Activated naive CD8-positive, alpha-beta T cell treated with anti-CD3 and anti-CD28 coated beads, Interleukin-2, amount 50 U/mL, for 24 hours (primary cell): ENCODE data around the gene DHTKD1.
"Not testable (repeated sequence)": the region's sequence is repeated elsewhere in the genome, so short reads cannot be mapped to it uniquely, and the experiment has no call there.

ENCODE experiments used
- ATAC-seq: fragments of 150-1000 bp; cut with Tn5 transposase; one replicate; pipeline ENCODE4 v1.10.0; 2021
- DNase-seq: peaks from one replicate; pipeline ENCODE4 v3.0.0; 2021
- H3K27ac Mint-ChIP-seq: one replicate; pipeline ENCODE4 v1.8.0; 2021; ENCODE audit warnings: mild to moderate bottlenecking, mixed read lengths
- H3K27me3 Mint-ChIP-seq: one replicate; pipeline ENCODE4 v1.8.0; 2021; ENCODE audit warnings: mixed read lengths
- H3K36me3 Mint-ChIP-seq: one replicate; pipeline ENCODE4 v1.8.0; 2021; ENCODE audit warnings: low read depth, mixed read lengths
- H3K4me1 Mint-ChIP-seq: one replicate; pipeline ENCODE4 v1.8.0; 2021; ENCODE audit warnings: mixed read lengths
- H3K4me3 Mint-ChIP-seq: one replicate; pipeline ENCODE4 v1.8.0; 2021; ENCODE audit warnings: mild to moderate bottlenecking, moderate library complexity, mixed read lengths
- H3K9me3 Mint-ChIP-seq: one replicate; pipeline ENCODE4 v1.8.0; 2021; ENCODE audit warnings: mixed read lengths

The DHTKD1 gene

GRCh38 chr10:12091421-12091820 is 22.7 kb downstream of the DHTKD1 start:
- DNase-seq = no peak
- Mint-ChIP-seq H3K36me3 (peaks cover 30% of the 10 kb centered on the region), H3K4me1 (peaks cover 2% of the 10 kb centered on the region), H3K27me3 (no peaks in the 10 kb centered on the region), H3K4me3 (no peak overlapping the region), H3K9me3 (no peaks in the 10 kb centered on the region), H3K27ac (no peak overlapping the region)
- no peak for ATAC-seq

DNA sequence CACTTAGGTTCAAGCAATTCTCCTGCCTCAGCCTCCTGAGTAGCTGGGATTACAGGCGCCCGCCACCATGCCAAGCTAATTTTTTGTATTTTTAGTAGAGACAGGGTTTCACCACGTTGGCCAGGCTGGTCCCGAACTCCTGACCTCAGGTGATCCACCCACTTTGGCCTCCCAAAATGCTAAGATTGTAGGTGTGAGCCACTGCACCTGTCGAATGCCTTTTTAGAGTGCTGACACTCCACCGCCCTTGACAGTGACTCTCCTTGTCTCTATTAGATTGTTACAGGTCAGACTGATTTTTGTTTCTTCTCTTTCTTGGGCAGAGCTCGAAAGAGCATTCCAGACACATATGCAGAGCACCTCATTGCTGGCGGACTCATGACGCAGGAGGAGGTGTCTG is 28.6 kb downstream of the DHTKD1 start:
- H3K27ac Mint-ChIP-seq, H3K4me1 Mint-ChIP-seq, H3K4me3 Mint-ChIP-seq, DNase-seq, H3K9me3 Mint-ChIP-seq, H3K27me3 Mint-ChIP-seq, ATAC-seq: not testable (repeated sequence)
- peaks cover 31% of the 10 kb centered on the region for H3K36me3 Mint-ChIP-seq

DNA sequence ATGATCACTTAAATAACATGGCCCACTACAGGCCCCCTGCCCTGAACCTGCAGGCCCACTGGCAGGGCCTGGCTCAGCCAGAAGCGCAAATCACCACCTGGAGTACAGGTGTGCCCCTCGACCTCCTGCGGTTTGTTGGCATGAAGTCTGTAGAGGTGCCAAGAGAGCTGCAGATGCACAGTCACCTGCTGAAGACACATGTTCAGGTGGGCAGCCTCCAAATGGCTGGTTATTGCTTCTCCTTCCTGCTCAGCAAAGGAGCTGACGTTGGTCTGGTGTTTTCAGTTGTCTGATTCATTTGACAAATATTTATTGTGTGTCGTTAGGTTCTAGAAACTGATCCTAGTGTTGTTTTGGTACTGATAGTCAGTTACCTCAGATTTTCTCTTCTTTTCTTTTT is 29.0 kb downstream of the DHTKD1 start:
- DNase-seq (no peak), ATAC-seq (no peak)
- Mint-ChIP-seq H3K27ac (no peak overlapping the region), H3K27me3 (no peaks in the 10 kb centered on the region), H3K4me3 (no peak overlapping the region), H3K9me3 (no peaks in the 10 kb centered on the region), H3K36me3 (peaks cover 31% of the 10 kb centered on the region), H3K4me1 (no peaks in the 10 kb centered on the region)

- H3K27me3 Mint-ChIP-seq = no peaks in the 10 kb centered on the region
- H3K36me3 Mint-ChIP-seq = peaks cover 36% of the 10 kb centered on the region
- no peaks in the 10 kb centered on the region for H3K4me1 Mint-ChIP-seq
- ATAC-seq (no peak), DNase-seq (no peak)
- no peaks in the 10 kb centered on the region for H3K9me3 Mint-ChIP-seq
- no peak overlapping the region for H3K4me3 Mint-ChIP-seq
- H3K27ac Mint-ChIP-seq = no peak overlapping the region
Observed at GRCh38 chr10:12098966-12099365, 30.2 kb downstream of the DHTKD1 start.

GRCh38 chr10:12103802-12104201 is 35.0 kb downstream of the DHTKD1 start:
- no peak for DNase-seq
- ATAC-seq = no peak
- Mint-ChIP-seq H3K27me3 (no peaks in the 10 kb centered on the region), H3K27ac (no peak overlapping the region), H3K4me3 (no peak overlapping the region), H3K36me3 (peaks cover 37% of the 10 kb centered on the region), H3K9me3 (no peaks in the 10 kb centered on the region), H3K4me1 (no peaks in the 10 kb centered on the region)

DNA sequence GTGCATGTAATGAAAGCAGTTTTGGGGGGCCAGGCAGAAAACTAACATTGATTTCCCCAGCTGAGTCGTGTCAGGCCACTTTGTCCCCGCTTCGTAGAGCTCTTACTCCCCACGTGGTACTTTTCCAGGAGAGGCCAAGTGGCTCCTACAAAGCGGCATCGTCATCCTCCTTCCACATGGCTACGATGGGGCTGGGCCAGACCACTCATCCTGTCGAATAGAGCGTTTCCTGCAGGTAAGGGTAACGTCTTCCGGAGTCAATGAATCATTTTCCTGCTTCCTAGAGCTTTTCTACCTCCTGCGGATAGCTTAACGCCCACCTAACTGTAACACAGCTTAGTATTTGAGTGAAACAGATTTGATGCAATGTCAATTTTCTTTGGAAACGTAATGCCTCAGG is 39.0 kb downstream of the DHTKD1 start:
- no peak for ATAC-seq
- no peaks in the 10 kb centered on the region for H3K9me3 Mint-ChIP-seq
- H3K4me1 Mint-ChIP-seq = peaks cover 22% of the 10 kb centered on the region
- H3K36me3 Mint-ChIP-seq = peaks cover 29% of the 10 kb centered on the region
- DNase-seq = no peak
- H3K27me3 Mint-ChIP-seq = no peaks in the 10 kb centered on the region
- no peak overlapping the region for H3K4me3 Mint-ChIP-seq
- no peak overlapping the region for H3K27ac Mint-ChIP-seq

- ATAC-seq (no peak), DNase-seq (no peak)
- no peaks in the 10 kb centered on the region for H3K27me3 Mint-ChIP-seq
- no peak overlapping the region for H3K27ac Mint-ChIP-seq
- H3K4me3 Mint-ChIP-seq = no peak overlapping the region
- peaks cover 23% of the 10 kb centered on the region for H3K36me3 Mint-ChIP-seq
- no peaks in the 10 kb centered on the region for H3K9me3 Mint-ChIP-seq
- peaks cover 33% of the 10 kb centered on the region for H3K4me1 Mint-ChIP-seq
Observed at GRCh38 chr10:12109286-12109685, 40.5 kb downstream of the DHTKD1 start.

DNA sequence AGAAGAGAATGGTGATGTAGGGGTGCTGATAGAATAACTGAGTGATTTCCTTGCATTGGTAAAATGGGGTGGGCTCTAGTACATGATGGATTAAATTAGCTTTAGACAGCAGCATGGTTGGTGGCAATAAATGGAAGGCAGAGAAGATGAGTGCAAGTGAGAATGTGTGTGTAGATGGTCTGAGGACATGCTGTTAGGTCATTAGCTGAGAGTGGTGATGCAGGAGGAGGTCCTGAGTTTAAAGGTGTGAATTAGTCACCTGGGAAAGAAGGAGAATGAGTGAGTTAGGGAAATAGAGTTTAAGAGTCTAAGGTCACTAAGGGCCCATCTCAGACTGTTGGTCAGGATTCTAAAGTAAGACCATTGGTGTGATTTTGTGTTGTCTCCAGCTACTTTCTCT is 42.8 kb downstream of the DHTKD1 start:
- Mint-ChIP-seq H3K4me1 (peaks cover 36% of the 10 kb centered on the region), H3K4me3 (peak overlapping the region; percentile 7), H3K36me3 (peaks cover 15% of the 10 kb centered on the region), H3K27ac (peak overlapping the region; percentile 6), H3K9me3 (no peaks in the 10 kb centered on the region), H3K27me3 (no peaks in the 10 kb centered on the region)
- DNase-seq (no peak), ATAC-seq (peak; percentile 40)

GRCh38 chr10:12113627-12114026 is 44.9 kb downstream of the DHTKD1 start:
- no peaks in the 10 kb centered on the region for H3K27me3 Mint-ChIP-seq
- ATAC-seq (no peak), DNase-seq (no peak)
- peaks cover 36% of the 10 kb centered on the region for H3K4me1 Mint-ChIP-seq
- no peak overlapping the region for H3K4me3 Mint-ChIP-seq
- H3K27ac Mint-ChIP-seq = no peak overlapping the region
- H3K9me3 Mint-ChIP-seq = no peaks in the 10 kb centered on the region
- H3K36me3 Mint-ChIP-seq = peaks cover 16% of the 10 kb centered on the region

DNA sequence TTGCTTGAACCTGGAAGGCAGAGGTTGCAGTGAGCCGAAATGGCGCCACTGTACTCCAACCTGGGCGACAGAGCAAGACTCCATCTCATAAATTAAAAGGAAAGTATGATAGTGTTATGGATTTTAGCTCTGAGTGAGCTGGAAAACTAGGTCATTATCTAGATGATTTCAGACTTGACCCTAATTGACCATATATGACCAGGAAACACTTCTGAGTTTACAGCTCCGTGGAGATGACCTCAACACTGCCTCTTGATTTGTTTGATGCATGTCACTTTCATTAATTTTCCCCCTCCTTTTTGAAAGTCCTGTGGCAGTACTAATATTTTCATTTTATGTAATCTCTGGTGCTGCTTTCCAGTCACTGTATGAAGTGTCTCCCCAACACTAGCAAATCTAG is 52.9 kb downstream of the DHTKD1 start:
- no peak for ATAC-seq
- peaks cover 34% of the 10 kb centered on the region for H3K4me1 Mint-ChIP-seq
- H3K4me3 Mint-ChIP-seq = peak overlapping the region; percentile 56
- DNase-seq = no peak
- H3K27me3 Mint-ChIP-seq = no peaks in the 10 kb centered on the region
- H3K27ac Mint-ChIP-seq = peak overlapping the region; percentile 93
- H3K36me3 Mint-ChIP-seq = peaks cover 34% of the 10 kb centered on the region
- H3K9me3 Mint-ChIP-seq = no peaks in the 10 kb centered on the region

GRCh38 chr10:12129222-12130111 is 60.7 kb downstream of the DHTKD1 start, which contains the start of gene SEC61A2:
Gene SEC61A2 (plus strand): TSS chr10:12129677. CDS start chr10:12129788, 111 bp downstream.
- peaks cover 6% of the 10 kb centered on the region for H3K36me3 Mint-ChIP-seq

DNA sequence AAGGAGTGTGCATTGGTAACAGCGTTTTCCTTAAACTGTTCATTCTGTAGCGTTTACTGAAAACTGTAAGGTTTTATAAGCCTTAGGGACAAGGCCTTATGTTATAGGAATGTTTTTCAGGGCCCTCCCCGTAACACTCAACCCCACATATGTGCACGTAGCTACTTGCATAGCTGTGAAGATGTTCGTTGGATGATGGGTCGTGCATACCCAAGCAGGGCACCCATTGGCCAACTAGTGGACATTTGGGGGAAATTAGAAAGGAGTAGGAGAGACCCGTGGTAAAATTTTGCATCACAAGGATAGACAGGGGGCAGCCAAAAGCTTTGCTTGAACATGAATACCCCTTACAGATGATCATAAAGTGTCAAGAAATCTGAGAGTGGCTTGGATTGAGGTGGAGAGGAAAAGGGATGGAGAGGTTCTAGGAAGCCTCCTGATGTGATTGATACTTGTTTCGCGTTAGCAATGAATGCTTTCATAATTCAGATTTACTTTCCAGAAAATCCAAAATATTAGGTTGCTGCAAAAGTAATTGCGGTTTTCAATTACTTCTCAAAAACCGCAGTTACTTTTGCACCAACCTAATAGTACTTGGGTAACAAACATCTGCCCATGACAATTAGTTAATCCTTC is 61.6 kb downstream of the DHTKD1 start:
- H3K27me3 Mint-ChIP-seq = no peaks in the 10 kb centered on the region
- peaks cover 25% of the 10 kb centered on the region for H3K4me1 Mint-ChIP-seq
- DNase-seq (peak; percentile 36), ATAC-seq (peak; percentile 53)
- peak overlapping the region; percentile 83 for H3K4me3 Mint-ChIP-seq
- H3K27ac Mint-ChIP-seq = peak overlapping the region; percentile 61
- H3K9me3 Mint-ChIP-seq = no peaks in the 10 kb centered on the region
- peaks cover 7% of the 10 kb centered on the region for H3K36me3 Mint-ChIP-seq

More at GRCh38 chr10:12129222-12130111, 60.7 kb downstream of the DHTKD1 start, which contains the start of gene SEC61A2:
- peak within 1 kb of the TSS; percentile 83 for H3K4me3 Mint-ChIP-seq
- H3K27me3 Mint-ChIP-seq = no peaks in the 10 kb centered on the region
- ATAC-seq (peak; percentile 96), DNase-seq (peak; percentile 99)
- no peaks in the 10 kb centered on the region for H3K9me3 Mint-ChIP-seq
- H3K4me1 Mint-ChIP-seq = peaks cover 27% of the 10 kb centered on the region
- H3K27ac Mint-ChIP-seq = peak within 1 kb of the TSS; percentile 77

- Mint-ChIP-seq H3K36me3 (peaks cover 23% of the 10 kb centered on the region), H3K9me3 (no peaks in the 10 kb centered on the region), H3K27ac (no peak overlapping the region), H3K4me1 (peaks cover 6% of the 10 kb centered on the region), H3K4me3 (no peak overlapping the region), H3K27me3 (no peaks in the 10 kb centered on the region)
- ATAC-seq = no peak
- DNase-seq = no peak
Observed at GRCh38 chr10:12135631-12136030, 66.9 kb downstream of the DHTKD1 start.

DNA sequence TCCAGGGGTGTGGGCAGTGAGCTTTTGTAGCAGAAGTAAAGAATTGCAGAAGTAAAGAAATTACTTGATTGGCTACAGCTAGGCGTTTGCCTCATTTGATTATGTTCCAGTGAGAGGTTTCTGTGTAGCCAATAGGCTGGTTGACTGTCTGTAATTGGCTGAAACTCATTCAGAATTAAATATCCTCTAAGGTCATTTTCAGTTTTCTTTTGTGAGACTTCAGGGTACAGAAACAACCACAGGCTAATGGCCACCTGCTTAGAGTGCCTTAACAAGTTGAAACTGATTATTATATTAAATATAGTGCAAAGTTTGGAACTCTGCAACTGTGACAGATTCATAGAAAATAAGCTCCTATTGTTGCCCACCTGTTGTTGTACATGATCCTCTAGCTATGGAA is 71.3 kb downstream of the DHTKD1 start:
- H3K27me3 Mint-ChIP-seq = no peaks in the 10 kb centered on the region
- H3K36me3 Mint-ChIP-seq = peaks cover 30% of the 10 kb centered on the region
- no peak overlapping the region for H3K4me3 Mint-ChIP-seq
- H3K27ac Mint-ChIP-seq = no peak overlapping the region
- ATAC-seq (no peak), DNase-seq (no peak)
- no peaks in the 10 kb centered on the region for H3K4me1 Mint-ChIP-seq
- H3K9me3 Mint-ChIP-seq = no peaks in the 10 kb centered on the region

GRCh38 chr10:12144538-12144937 is 75.8 kb downstream of the DHTKD1 start:
- DNase-seq = no peak
- no peaks in the 10 kb centered on the region for H3K9me3 Mint-ChIP-seq
- H3K27ac Mint-ChIP-seq = no peak overlapping the region
- no peak for ATAC-seq
- H3K4me1 Mint-ChIP-seq = no peaks in the 10 kb centered on the region
- peaks cover 20% of the 10 kb centered on the region for H3K36me3 Mint-ChIP-seq
- H3K27me3 Mint-ChIP-seq = no peaks in the 10 kb centered on the region
- no peak overlapping the region for H3K4me3 Mint-ChIP-seq
